Measurements from ENCODE around the gene TSPAN16. TPM values are rescaled to one million over a fixed set of nuclear protein-coding genes. Genes with fewer than 3 reads are reported as not detected.
A peak's percentile ranks its signal among the peaks of the same experiment; 100 is the strongest.

Gene TSPAN16
- total and polyA plus RNA-seq, 2 of the 13 experiments (the other 11 are each of a cell fraction or from before 2014, with no cell fraction given): not detected

DNA sequence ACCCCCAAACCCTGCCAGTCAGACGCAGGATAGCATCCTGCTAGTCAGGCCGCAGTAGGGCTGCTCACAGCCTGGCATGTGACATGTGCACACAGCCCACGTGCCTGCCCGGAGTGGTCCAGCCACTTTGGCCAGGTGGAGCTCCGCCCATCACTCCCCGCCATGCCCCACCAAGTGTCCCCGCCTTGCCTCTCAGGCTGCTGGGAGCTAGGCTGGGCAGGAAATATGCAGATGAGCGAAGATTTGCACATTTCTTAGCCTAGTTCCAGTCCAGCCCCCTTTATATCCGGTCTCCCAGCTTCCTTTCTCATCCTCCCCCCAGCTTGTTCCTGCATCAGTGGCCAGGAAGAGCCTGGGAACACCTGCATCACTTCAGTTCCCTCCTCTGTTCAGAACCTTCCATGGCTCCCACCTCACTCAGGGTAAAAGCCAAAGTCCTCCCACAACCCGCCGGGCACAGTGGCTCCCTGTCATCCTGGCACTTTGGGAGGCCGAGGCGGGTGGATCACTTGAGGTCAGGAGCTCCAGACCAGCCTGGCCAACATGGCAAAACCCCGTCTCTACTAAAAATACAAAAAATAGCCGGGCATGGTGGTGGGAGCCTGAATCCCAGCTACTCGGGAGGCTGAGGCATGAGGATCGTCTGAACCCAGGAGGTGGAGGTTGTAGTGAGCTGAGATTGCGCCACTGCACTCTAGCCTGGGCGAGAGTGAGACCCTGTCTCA, 31.3 kb upstream of the TSPAN16 start (continued):
- TF ChIP-seq ZNF891 (CRISPR knock-in tag; IDR thresholded peaks at IDR 0.05) (no peak), SOX6 (IDR thresholded peaks at IDR 0.05) (no peak), SOX6 (CRISPR knock-in tag; IDR thresholded peaks at IDR 0.05) (0 out of 2 replicates have a peak, but pooled peaks have one; percentile 30), ZNF501 (CRISPR knock-in tag; IDR thresholded peaks at IDR 0.05) (peak; percentile 7; the same call in 1 of the 2 replicates), ZNF749 (CRISPR knock-in tag; IDR thresholded peaks at IDR 0.05; ENCODE audit: borderline replicate concordance) (no peak), ERF (CRISPR knock-in tag; IDR thresholded peaks at IDR 0.05) (0 out of 2 replicates have a peak, but pooled peaks have one; percentile 37), HDAC1 (CRISPR knock-in tag; IDR thresholded peaks at IDR 0.05) (no peak; the same call in 1 of the 2 replicates), ZNF660 (CRISPR knock-in tag; IDR thresholded peaks at IDR 0.05; ENCODE audit: borderline replicate concordance, low read depth) (no peak), SPEN (CRISPR knock-in tag; IDR thresholded peaks at IDR 0.05; ENCODE audit: low read depth) (peak; percentile 61; the same call in 1 of the 2 replicates), ZFYVE20 (CRISPR knock-in tag; IDR thresholded peaks at IDR 0.05; ENCODE audit: borderline replicate concordance, low read depth) (no peak), ZNF713 (CRISPR knock-in tag; IDR thresholded peaks at IDR 0.05) (no peak), HNRNPL (IDR thresholded peaks at IDR 0.05; ENCODE audit: low read depth, low read length) (0 out of 2 replicates have a peak, but pooled peaks have one; percentile 33), ZNF776 (CRISPR knock-in tag; IDR thresholded peaks at IDR 0.05) (no peak), BHLHE40 (IDR thresholded peaks at IDR 0.05; ENCODE audit: low read length) (peak; percentile 86), ZMYM3 (CRISPR knock-in tag; IDR thresholded peaks at IDR 0.05) (0 out of 2 replicates have a peak, but pooled peaks have one; percentile 54), ZNF761 (CRISPR knock-in tag; conservative IDR thresholded peaks at IDR 0.05) (no peak), ZNF570 (CRISPR knock-in tag; IDR thresholded peaks at IDR 0.05; ENCODE audit: borderline replicate concordance) (no peak), ZNF598 (CRISPR knock-in tag; IDR thresholded peaks at IDR 0.05; ENCODE audit: borderline replicate concordance) (no peak), PHF5A (CRISPR knock-in tag; IDR thresholded peaks at IDR 0.05; ENCODE audit: low read depth, unreplicated experiment) (no peak)
- TF ChIP-seq, protein P1, sequence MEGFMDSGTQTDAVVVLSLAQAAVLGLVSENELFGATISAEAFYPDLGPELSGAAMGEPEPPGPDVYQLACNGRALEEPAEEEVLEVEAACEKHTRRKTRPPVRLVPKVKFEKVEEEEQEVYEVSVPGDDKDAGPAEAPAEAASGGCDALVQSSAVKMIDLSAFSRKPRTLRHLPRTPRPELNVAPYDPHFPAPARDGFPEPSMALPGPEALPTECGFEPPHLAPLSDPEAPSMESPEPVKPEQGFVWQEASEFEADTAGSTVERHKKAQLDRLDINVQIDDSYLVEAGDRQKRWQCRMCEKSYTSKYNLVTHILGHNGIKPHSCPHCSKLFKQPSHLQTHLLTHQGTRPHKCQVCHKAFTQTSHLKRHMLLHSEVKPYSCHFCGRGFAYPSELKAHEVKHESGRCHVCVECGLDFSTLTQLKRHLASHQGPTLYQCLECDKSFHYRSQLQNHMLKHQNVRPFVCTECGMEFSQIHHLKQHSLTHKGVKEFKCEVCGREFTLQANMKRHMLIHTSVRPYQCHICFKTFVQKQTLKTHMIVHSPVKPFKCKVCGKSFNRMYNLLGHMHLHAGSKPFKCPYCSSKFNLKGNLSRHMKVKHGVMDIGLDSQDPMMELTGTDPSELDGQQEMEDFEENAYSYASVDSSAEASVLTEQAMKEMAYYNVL (CRISPR knock-in tag; IDR thresholded peaks at IDR 0.05; ENCODE audit: borderline replicate concordance): no peak
- TF ChIP-seq, protein P2, sequence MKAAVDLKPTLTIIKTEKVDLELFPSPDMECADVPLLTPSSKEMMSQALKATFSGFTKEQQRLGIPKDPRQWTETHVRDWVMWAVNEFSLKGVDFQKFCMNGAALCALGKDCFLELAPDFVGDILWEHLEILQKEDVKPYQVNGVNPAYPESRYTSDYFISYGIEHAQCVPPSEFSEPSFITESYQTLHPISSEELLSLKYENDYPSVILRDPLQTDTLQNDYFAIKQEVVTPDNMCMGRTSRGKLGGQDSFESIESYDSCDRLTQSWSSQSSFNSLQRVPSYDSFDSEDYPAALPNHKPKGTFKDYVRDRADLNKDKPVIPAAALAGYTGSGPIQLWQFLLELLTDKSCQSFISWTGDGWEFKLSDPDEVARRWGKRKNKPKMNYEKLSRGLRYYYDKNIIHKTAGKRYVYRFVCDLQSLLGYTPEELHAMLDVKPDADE (CRISPR knock-in tag; IDR thresholded peaks at IDR 0.05): no peak
- TF ChIP-seq, protein P3, sequence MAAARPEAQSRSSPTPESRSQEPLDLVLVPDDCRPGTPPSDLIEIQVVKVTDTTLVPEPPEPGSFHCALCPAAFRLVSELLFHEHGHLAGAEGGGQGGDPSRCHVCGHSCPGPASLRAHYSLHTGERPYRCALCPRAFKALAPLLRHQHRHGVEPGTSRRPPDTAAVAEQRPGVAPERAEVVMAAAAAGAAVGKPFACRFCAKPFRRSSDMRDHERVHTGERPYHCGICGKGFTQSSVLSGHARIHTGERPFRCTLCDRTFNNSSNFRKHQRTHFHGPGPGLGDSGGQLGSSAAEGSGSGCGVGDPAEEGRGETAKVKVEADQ (CRISPR knock-in tag; IDR thresholded peaks at IDR 0.05; ENCODE audit: borderline replicate concordance): no peak
- TF ChIP-seq, protein P4, sequence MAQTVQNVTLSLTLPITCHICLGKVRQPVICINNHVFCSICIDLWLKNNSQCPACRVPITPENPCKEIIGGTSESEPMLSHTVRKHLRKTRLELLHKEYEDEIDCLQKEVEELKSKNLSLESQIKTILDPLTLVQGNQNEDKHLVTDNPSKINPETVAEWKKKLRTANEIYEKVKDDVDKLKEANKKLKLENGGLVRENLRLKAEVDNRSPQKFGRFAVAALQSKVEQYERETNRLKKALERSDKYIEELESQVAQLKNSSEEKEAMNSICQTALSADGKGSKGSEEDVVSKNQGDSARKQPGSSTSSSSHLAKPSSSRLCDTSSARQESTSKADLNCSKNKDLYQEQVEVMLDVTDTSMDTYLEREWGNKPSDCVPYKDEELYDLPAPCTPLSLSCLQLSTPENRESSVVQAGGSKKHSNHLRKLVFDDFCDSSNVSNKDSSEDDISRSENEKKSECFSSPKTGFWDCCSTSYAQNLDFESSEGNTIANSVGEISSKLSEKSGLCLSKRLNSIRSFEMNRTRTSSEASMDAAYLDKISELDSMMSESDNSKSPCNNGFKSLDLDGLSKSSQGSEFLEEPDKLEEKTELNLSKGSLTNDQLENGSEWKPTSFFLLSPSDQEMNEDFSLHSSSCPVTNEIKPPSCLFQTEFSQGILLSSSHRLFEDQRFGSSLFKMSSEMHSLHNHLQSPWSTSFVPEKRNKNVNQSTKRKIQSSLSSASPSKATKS (CRISPR knock-in tag; IDR thresholded peaks at IDR 0.05): no peak
- TF ChIP-seq, protein P5, sequence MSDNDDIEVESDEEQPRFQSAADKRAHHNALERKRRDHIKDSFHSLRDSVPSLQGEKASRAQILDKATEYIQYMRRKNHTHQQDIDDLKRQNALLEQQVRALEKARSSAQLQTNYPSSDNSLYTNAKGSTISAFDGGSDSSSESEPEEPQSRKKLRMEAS (IDR thresholded peaks at IDR 0.05): peak; percentile 89
